Measurements from ENCODE around the gene SOX6. TPM values are rescaled to one million over a fixed set of nuclear protein-coding genes. Genes with fewer than 3 reads are reported as not detected.
"Not testable (repeated sequence)": the region's sequence is repeated elsewhere in the genome, so short reads cannot be mapped to it uniquely, and the experiment has no call there.

SOX6 gene
- total RNA-seq, 4 donors from 2014 or later = 5.7 to 23.8 (median 18.4) TPM

DNA sequence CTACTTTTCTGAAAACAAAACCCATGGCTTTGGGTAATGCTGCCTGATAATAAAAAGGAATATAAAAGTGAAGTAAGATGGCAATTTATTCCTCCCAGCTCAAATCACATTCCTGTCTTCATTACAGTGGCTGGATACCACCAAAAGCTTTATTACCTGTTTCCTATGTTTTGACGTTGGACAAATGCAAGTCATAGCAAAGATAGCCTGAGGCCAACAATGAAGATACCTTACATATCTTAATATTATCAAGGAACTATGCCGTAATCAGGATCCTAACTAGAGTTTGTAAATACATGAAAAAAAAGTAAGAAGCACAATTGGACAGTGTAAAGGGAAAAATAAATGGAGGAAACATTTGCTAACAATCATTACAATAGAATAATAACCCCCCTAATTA is 202.4 kb downstream of the SOX6 start:
- H3K27ac ChIP-seq = no peak overlapping the region
- no peak for DNase-seq (ENCODE audit: low spot score in 2 of 2)
- no peaks in the 10 kb centered on the region for H3K36me3 ChIP-seq
- WGBS, 2 donors = 95% methylated on average over 2 of the region's 2 CpGs
- TF ChIP-seq, protein P1, sequence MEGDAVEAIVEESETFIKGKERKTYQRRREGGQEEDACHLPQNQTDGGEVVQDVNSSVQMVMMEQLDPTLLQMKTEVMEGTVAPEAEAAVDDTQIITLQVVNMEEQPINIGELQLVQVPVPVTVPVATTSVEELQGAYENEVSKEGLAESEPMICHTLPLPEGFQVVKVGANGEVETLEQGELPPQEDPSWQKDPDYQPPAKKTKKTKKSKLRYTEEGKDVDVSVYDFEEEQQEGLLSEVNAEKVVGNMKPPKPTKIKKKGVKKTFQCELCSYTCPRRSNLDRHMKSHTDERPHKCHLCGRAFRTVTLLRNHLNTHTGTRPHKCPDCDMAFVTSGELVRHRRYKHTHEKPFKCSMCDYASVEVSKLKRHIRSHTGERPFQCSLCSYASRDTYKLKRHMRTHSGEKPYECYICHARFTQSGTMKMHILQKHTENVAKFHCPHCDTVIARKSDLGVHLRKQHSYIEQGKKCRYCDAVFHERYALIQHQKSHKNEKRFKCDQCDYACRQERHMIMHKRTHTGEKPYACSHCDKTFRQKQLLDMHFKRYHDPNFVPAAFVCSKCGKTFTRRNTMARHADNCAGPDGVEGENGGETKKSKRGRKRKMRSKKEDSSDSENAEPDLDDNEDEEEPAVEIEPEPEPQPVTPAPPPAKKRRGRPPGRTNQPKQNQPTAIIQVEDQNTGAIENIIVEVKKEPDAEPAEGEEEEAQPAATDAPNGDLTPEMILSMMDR (IDR thresholded peaks at IDR 0.05) = no peak
- TF ChIP-seq POLR2A (IDR thresholded peaks at IDR 0.05) (no peak), EP300 (IDR thresholded peaks at IDR 0.05) (no peak)
- H3K4me1 ChIP-seq = peaks cover 0 to 15% (median 9%) of the 10 kb centered on the region in 4 donors
- no peaks in the 10 kb centered on the region for H3K9me3 ChIP-seq
- H3K27me3 ChIP-seq = no peaks in the 10 kb centered on the region
- no peak overlapping the region for H3K4me3 ChIP-seq

DNA sequence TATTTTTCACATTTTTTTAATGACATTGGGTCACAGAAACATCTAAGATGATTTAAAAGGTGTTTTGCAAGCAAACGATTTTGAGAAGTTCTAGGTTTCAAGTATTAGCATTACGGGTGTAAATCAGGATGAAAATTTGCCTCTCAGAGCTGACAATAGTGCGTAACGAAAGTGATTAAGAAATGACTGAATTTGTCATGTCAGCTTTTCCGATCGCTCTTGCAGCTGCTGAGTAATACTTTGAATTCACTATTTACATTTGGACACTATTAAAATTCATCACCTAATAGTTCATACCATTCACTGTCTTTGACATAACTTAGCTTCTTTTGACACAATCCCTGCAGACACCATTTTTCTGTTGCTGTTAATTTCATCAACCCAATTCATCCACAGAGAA is 205.2 kb downstream of the SOX6 start:
- no peak for TF ChIP-seq POLR2A (IDR thresholded peaks at IDR 0.05)
- no peak for TF ChIP-seq EP300 (IDR thresholded peaks at IDR 0.05)
- TF ChIP-seq, protein P1 (IDR thresholded peaks at IDR 0.05) = no peak
- Histone ChIP-seq H3K4me3 (no peak overlapping the region), H3K4me1 (peaks cover 0 to 28% (median 13%) of the 10 kb centered on the region in 4 donors), H3K27me3 (no peaks in the 10 kb centered on the region), H3K9me3 (no peaks in the 10 kb centered on the region), H3K27ac (no peak overlapping the region), H3K36me3 (no peaks in the 10 kb centered on the region)
- DNase-seq (ENCODE audit: low spot score in 2 of 2) = no peak
- WGBS, 2 donors = 91 to 97% methylated on average over 6 of the region's 6 CpGs

DNA sequence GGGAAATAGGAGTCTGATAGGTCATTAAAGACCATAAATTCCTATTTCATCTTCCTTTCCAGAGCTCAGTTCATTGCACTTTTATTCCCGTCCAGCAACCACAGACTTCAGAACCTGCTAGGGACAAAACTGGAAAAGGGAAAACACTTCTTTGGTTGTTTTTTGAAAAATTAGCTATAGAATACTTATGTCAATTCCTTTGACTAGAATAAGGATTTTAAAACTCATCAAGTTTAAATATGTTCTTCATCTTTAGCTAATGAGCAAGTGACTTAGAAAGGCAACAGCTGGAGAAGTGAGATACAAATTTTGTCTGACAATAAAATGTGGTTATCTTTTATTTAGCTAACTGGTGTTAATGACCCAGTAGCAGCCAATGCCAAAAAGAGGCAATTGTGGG is 206.9 kb downstream of the SOX6 start:
- 63 to 70% methylated on average over 1 of the region's 1 CpG for WGBS, 2 donors
- Histone ChIP-seq H3K9me3 (no peaks in the 10 kb centered on the region), H3K4me1 (peaks cover 0 to 28% (median 13%) of the 10 kb centered on the region in 4 donors), H3K27me3 (no peaks in the 10 kb centered on the region), H3K27ac (peak overlapping the region in 2 of 4 donors; percentile 76 to 82), H3K36me3 (no peaks in the 10 kb centered on the region), H3K4me3 (no peak overlapping the region)
- TF ChIP-seq POLR2A (IDR thresholded peaks at IDR 0.05) = no peak
- TF ChIP-seq, protein P1 (IDR thresholded peaks at IDR 0.05) = no peak
- no peak for TF ChIP-seq EP300 (IDR thresholded peaks at IDR 0.05)
- DNase-seq (ENCODE audit: low spot score in 2 of 2) = no peak

DNA sequence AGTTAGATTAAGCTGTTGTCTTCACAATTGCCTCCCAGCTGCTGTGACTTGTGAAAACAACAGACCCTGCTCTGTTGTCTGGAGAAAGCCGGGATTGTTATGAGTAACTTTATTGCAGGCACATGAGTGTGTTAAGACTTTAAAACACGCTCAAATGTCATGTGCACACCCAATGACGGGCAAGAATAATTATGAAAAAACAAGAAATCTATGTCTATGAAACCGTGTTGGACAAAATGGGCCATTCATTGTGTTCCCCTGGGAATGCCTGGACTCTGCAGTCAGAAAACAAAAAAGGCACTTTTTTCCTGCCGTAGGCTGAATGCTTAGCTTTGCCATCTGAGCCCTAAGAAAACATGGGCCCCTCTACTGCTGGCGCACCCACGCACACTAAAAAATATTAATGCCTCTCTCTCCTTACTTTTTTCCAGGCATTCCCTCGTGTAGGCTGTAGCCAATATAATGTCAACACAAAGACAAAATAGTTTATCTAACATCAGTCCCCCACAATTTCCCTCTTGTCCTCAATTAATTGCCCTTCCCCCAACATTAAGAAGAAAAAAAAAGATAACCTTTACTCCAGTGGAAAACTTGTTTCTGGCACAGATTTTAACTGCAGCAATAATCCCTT is 207.9 kb downstream of the SOX6 start:
- WGBS, 2 donors = 17 to 20% methylated on average over 8 of the region's 8 CpGs
- no peaks in the 10 kb centered on the region for H3K36me3 ChIP-seq
- DNase-seq (ENCODE audit: low spot score in 2 of 2) = peak in 1 of 2 donors; percentile 40

DNA sequence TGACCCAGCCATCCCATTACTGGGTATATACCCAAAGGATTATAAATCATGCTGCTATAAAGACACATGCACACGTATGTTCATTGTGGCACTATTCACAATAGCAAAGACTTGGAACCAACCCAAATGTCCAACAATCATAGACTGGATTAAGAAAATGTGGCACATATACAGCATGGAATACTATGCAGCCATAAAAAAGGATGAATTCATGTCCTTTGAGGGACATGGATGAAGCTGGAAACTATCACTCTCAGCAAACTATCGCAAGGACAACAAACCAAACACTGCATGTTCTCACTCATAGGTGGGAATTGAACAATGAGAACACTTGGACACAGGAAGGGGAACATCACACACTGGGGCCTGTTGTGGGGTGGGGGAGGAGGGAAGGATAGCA is 209.4 kb downstream of the SOX6 start:
- H3K27me3 ChIP-seq; H3K9me3 ChIP-seq; DNase-seq (ENCODE audit: low spot score in 2 of 2); H3K27ac ChIP-seq; H3K36me3 ChIP-seq; H3K4me3 ChIP-seq: not testable (repeated sequence)
- WGBS, 2 donors = 94 to 97% methylated on average over 2 of the region's 2 CpGs
- H3K4me1 ChIP-seq = peaks cover 0 to 24% (median 13%) of the 10 kb centered on the region in 4 donors

More for the DNA sequence above, 207.9 kb downstream of the SOX6 start:
- peak in 1 of 2 donors; percentile 93 for TF ChIP-seq EP300 (IDR thresholded peaks at IDR 0.05)
- no peak for TF ChIP-seq POLR2A (IDR thresholded peaks at IDR 0.05)
- Histone ChIP-seq H3K9me3 (no peaks in the 10 kb centered on the region), H3K27me3 (no peaks in the 10 kb centered on the region), H3K27ac (peak overlapping the region; percentile 25 to 82 (median 52)), H3K4me3 (no peak overlapping the region), H3K4me1 (peaks cover 0 to 28% (median 13%) of the 10 kb centered on the region in 4 donors)

DNA sequence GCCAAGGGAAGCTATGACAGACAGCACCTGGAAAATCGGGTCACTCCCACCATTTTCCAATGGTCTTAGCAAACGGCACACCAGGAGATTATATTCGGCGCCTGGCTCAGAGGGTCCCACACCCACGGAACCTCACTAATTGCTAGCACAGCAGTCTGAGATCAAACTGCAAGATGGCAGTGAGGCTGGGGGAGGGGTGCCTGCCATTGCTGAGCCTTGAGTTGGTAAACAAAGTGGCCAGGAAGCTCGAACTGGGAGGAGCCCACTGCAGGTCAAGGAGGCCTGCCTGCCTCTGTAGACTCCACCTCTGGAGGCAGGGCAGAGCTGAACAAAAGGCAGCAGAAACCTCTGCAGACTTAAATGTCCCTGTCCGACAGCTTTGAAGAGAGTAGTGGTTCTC is 214.7 kb downstream of the SOX6 start:
- DNase-seq (ENCODE audit: low spot score in 2 of 2); H3K4me1 ChIP-seq; H3K27me3 ChIP-seq; H3K36me3 ChIP-seq; H3K9me3 ChIP-seq; H3K27ac ChIP-seq; H3K4me3 ChIP-seq: not testable (repeated sequence)
- WGBS, 2 donors = 83 to 90% methylated on average over 6 of the region's 7 CpGs

DNA sequence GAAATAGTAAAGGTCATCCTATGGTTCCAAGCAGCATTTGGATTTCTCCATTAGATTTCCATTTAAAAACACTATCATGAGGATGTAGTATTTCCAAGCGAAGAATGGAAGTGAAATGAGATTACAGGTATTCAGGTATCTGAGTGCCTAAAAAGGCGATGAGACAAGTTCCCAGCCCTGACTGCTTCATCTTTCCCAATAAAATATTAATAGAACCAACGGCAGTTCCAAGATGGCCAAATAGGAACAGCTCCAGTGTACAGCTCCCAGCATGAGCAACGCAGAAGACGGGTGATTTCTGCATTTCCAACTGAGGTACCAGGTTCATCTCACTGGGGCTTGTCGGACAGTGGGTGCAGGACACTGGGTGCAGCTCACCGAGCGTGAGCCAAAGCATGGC is 215.2 kb downstream of the SOX6 start:
- not testable (repeated sequence) for H3K27me3 ChIP-seq; H3K4me3 ChIP-seq; DNase-seq (ENCODE audit: low spot score in 2 of 2); H3K27ac ChIP-seq; H3K9me3 ChIP-seq; H3K4me1 ChIP-seq; H3K36me3 ChIP-seq
- 96 to 98% methylated on average over 8 of the region's 8 CpGs for WGBS, 2 donors
